NOMO-1 (cell line): ENCODE data around the gene GTPBP4.
A peak's percentile ranks its signal among the peaks of the same experiment; 100 is the strongest.

Experiments
- DNase-seq, 2 experiments: peaks; one replicate each; lab custom pipeline; 2025; ENCODE audit not compliant: unreplicated experiment in 2 of 2; lab: John Stamatoyannopoulos, UW

Gene GTPBP4

DNA sequence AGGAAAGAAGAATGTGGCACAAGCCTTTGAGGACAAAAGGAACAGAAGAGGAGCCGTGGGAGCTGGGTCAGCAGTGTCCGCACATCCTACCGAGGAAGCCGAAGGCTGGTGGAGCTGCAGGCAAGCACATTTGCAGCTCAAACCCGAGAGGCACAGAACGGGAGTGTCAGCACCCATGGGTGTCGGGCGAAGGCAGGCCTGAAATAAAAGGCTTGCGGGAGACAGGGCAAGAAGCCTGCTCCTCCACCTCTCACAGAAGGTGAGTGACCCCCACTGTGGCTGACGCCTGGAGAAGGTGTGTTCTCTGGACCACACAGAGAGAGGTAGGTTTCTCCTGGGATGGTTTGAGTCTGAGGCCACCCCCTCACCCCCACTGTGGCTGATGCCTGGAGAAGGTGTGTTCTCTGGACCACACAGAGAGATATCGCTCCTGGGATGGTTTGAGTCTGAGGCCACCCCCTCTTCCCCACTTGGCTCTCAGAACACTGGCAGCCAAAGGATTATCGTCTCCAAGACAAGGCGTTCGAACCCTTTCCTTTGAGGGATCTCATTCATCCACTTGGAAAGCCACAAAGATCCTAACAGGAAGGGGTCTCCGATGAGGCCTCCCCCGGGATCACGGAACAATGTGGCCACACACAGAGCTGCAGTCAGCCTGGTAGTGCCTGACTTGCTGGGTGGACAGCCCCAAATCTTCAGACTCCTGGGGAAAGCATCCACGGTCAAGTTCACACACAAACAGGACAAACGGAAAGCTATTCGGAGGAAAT, 21.6 kb upstream of the GTPBP4 start:
- no peak for DNase-seq

DNA sequence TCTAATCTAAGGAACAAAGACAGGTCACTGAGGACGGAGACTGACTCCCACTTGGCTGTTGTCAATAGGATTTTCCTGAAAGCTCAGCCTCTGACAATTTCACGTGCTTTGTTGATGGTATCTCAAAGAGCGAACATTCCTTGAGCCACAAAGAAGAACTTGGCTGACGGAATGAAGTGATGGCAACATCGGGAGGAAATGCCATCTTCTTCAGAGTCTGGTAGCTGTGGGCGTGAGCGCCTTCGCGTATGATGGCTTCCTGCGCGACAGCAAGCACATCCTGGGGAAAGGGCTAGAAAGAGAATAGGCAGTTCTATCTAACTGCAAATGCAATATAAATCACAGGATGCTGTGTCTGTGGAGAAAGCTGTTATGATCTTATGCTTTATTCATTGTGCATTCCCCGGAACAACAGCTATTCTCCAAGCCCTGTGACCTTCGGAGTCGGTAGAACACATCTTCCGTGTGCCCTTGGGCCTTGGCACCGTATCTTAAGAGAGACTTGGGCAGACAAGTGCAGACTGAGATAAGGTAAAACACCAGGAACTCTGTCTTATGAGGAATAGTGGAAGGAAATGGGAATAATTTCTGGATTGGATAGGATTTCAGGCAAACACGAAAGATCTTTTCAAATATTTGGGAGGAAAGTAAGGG, 19.6 kb upstream of the GTPBP4 start:
- no peak for DNase-seq

DNA sequence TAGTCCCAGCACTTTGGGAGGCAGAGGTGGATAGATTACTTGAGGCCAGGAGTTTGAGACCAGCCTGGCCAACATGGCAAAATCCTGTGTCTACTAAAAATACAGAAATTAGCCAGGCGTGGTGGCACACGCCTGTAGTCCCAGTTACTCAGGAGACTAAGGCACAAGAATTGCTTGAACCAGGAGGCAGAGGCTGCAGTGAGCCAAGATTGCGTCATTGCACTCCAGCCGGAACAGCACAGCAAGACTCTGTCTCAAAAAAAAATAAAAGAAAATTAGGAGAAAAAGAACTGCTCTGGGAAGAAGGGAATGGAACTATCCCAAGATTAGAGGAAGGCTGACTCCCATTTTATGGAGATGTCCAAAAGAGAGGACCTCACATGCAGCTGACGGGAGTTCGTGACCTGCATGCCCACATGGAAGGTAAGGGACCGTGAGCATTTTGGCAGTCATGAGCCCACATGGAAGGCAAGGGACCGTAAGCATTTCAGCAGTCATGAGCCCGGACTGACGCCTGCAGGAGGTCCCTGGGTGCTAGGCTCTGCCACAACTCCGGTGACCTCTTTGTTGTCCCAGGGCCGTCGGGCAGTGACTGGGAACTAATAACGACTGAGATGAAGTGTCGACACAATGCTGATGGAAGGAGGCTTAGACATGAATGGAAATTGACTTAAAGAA, 18.6 kb upstream of the GTPBP4 start:
- no peak for DNase-seq

DNA sequence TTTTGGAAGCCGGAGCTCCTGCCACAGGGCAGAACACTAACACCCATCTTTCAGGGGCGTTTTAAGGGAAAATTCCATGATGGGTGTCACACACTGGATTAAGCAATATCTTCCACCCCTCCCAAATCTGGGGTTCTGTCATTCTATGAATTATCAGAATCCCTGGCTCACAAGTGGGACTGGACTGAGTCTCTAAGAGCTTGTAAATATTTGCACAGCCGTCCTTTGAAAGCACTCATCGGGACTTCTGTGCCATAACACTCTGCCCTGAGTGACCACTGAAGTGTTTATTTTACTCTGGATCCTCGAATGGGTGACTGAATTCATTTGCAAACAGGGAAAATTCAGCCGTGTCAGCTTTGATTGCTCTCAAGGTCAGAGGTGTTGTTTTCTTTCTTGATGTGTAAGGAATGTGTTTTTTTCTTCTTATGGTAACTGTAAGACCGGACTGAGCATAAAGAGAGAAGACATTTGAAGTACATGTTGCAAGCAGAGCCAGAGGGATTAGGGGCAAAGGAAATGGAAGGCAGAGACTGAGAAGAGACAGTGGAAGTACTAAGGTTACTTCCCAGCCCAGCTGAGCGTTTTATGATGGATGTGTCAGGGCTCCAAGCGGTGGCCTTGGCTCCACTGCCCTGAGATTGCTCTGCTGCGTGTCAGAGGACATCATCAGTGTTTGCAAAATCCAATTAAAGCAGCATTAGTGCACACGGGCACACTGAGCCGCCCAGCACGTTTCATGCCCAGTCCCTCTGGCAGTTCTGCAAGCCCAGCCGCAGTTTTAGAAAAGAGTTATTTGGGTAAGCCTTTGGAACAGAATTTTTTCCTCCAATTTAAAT, 17.7 kb upstream of the GTPBP4 start:
- DNase-seq = no peak

DNA sequence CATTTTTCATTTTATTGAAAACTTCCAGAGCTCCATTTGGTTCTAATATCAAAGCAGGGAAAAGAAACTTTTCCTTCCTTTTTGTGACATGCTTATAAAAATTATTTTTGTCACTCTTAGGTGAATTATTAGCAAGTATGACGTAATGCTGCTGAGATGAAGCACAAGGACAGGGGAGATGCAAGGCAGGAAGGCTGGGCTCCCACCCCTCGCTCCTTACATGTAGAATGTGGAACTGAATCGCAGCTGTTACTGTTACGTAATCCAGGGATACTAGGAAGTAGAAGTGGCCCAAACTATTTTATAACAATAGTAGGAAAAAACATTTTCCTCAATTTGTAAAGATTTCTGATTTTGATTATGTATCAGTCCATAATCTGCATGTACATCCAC, 17.1 kb upstream of the GTPBP4 start:
- peak in 1 of 2 experiments; percentile 30 for DNase-seq

DNA sequence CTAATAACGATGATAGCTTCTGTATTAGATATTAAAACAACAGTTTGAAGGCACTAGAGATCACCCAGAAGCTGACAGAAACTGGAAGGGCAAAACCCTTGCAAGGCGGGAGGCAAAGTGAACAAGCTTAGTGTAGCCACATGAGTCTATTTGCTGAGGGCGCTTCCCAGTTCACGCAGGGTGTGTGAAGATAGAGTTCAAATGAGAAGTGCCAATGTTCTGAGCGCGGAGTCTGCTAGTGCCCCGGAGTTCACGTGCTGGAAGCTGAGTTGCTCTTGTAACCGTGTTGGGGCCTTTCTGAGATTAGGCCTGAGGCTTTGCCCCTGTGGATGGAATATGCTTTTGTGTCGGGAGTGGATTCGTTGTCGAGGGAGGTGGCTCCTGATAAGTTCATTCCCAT, 16.6 kb upstream of the GTPBP4 start:
- no peak for DNase-seq

DNA sequence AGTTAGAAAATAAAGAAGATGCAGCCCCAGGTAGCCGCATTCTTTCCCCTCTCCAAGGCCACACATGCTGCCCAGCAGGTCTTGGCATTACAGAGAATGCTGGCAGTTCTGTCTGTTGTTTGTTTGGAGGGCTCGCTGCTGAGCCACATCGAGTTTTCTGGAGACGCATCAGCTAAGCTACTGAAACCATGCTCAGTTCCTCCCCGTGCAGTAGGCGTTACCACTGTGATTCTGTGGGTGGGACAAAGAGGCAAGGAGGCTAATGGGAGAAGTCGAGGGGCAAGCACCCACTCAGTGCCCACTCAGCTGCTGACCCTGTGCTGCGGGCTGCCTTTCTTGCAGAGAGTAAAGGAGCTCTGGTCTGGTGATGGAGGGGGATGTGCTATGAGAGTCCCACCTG, 15.5 kb upstream of the GTPBP4 start:
- no peak for DNase-seq

DNA sequence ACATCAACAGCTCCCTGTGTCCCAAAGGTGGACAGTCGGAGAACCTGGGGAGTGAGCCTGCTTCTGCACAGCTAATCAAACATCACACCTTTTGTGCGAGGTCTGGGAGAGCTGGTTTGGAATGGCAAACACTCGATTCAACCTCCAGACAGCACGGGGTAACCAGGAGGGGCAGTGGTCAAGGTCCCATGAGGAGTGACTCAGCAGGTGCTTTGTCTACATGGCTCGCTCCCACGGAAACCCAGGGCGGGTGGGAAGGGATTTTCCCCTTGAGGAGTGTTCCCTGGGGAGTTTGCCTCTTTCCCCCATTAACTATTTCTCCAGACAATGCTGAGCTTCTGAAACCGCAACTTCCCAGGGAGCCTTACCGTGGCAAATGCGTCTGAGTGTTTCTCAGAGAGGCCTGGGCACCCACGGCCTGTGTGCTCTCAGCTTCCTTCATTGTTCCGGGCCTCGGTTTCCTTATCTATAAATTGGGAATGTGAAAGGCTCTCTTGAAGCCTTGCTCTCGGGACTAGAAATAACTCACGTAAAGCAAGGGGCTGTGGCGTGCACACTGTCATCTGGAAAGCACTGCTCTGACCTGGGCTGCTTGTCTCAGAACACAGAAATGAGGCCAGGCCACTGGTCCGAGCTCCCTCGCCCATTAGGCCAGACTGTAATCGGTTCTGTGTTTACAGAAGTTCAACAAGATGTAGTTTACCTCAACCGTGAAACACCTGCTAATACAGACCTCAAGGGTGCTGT, 14.0 kb upstream of the GTPBP4 start:
- DNase-seq = no peak

DNA sequence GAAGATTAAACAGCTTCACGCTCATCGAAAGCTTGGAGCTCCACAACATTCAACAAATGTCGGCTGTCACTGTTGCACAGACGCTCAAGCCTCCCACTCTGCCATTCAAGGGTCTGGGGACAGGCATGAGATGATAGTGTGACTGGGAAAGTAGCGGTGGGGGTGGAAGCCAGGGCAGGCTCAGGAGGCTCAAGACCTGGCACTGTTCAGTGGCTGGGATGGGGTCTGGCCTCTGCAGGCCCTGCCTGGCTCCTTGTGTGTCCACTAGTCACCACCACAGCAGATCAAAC, 13.5 kb upstream of the GTPBP4 start:
- DNase-seq = no peak

DNA sequence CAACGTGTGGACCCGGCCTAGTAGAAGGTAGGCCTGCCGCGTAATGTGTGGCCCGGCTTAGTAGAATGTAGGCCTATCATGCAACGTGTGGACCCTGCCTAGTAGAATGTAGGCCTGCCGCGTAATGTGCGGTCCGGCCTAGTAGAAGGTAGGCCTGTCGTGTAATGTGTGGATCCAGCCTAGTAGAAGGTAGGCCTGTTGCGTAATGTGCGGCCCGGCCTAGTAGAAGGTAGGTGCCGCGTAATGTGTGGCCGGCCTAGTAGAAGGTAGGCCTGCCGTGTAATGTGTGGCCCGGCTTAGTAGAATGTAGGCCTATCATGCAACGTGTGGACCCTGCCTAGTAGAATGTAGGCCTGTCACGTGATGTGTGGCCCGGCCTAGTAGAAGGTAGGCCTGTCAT, 11.9 kb upstream of the GTPBP4 start:
- no peak for DNase-seq

DNA sequence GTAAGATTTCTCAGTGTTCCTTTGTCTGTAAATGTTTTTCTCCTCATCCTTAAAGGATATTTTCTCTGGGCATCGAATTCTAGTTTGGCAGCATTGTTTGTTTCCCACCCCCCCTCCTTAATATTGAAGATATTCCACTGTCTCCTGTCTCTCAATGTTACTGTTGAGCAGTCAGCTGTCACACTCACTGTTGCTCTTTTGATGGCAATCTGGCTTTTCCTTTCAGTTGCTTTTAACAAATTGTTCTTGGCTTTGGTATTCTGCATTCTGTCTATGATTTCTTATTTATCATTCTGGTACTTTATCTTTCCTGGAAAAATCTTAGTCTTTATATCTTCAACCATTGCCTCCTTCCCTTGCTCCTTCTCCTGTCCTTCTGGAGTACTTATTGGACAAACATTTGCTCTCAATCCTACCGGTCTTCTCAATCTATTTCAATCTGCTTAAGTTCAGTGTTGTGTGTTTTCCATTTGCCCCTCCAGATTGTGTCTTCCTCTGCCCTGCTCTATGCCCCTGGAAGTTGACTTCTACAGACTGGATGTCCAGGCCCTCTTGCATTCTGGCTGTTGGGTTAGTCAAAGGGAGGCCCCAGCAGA, 9.3 kb upstream of the GTPBP4 start:
- no peak for DNase-seq

DNA sequence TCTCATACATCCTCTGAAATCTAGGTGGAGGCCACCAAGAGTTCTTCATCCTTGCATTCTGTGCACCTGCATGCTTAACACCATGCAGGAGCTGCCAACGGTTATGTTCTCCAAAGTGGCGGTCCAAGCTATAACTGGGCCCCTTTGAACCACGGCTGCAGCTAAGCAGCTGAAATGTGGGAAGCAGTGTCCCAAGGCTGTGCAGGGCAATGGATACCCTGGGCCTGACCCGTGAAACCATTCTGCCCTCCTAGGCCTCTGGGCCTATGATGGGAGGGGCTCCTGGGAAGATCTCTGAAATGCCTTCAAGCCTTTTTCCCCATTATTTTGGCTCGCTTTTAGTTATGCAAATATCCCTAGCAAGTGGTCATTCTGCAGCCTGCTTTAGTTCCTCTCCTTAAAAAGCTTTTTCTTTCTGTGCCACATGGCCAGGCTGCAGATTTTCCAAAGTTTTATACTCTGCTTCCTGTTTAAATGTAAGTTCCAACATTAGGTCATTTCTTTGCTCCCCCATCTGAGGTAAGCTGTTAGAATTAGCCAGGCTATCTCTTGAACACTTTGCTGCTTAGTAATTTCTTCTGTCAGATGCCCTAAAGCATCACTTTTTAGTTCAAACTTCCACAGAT, 7.7 kb upstream of the GTPBP4 start:
- no peak for DNase-seq

DNA sequence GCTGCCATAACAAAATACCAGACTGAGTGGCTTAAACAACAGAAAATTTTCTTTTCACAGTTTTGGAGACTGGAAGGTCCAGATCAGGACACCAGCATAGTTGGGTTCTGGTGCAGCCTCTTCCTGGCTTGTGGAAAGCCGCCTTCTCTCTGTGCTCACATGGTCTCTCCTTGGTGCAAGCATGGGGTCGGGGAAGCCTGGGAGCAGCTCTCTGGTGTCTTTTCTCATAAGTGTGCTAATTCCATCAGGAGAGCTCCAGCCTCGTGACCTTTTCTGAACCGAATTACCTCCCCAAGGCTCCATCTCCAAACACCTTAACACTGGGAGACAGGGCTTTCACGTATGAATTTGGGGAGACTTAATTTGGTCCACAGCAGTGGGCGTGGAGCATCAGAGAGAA, 4.8 kb upstream of the GTPBP4 start:
- no peak for DNase-seq

DNA sequence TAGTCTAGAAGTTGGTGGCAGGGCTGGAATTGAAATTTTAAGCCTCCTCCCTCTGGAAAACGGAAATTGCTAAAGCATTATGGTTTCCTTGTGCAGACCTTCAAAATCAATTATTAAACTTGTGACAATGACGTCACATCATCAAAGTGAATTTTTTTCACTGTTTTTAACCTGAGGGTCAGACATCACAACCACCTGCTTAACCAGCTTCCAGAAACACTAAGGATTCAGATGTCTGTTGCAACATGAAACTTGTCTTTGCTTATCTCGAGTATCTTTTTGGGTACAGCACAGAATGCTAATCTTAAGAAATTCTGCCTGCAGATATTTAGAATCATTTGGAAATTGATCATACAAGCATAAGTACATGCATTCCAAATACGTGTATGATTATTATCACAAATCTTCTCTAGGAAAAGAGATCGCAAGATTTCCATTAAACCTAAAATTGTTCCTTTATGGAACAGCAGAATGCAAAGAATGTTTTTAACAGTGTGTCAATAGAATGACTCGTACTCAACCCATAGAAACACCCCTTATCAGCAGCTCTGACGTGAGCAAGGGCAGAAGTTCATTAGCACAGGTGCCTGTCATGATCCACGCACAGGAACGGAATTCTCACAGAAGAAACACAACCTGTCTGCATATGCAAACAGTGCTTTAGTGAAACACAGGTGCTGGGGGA, 4.1 kb upstream of the GTPBP4 start:
- DNase-seq = no peak

DNA sequence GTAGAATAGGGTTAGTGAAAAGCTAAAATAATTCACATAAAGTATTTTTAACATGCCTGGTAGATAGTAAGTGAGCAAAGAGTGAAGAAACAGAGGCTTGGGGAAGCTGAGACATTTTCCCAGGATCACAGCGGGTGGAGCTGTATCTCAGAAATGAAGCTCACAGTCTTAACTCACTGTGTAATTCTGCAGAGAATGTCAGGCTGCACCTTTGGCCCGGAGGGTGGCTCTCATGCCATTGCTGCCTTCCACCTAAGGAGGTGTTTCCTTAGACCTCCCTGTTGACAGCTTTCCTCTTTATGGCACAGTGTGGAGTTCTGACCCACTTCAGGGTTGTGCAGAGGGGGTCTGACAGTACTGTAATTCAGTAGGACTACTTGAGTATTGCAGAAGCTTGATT, 2.9 kb upstream of the GTPBP4 start:
- no peak for DNase-seq

DNA sequence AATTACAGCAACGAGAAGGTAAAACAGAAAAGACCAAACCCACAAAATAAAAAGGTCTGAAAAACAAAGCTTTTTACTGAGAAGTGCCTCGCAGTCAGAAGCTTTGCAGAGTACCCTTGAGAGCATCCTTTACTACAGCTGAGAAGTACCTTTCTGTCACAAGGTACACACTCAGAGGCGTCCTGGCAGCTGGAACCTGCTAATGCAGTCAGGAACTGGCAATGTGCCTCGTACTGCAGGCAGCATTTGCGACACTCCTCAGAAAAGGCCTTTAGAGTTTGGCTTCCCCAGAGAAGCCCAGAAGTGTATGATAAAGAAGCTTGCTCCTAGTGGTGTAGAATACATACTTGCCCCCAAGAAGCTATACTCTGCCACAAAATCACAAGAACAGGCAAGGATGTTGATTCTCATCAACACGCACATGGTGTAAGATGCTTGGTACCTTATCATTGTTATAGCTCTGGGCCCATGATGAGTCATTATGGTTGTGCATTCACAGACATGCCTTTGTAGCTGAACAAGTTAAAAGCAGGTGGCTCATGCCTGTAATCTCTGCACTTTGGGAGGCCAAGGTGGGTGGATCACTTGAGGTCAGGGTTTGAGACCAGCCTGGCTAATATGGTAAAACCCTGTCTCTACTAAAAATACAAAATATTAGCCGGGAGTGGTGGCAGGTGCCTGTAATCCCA, 2.0 kb upstream of the GTPBP4 start:
- no peak for DNase-seq

DNA sequence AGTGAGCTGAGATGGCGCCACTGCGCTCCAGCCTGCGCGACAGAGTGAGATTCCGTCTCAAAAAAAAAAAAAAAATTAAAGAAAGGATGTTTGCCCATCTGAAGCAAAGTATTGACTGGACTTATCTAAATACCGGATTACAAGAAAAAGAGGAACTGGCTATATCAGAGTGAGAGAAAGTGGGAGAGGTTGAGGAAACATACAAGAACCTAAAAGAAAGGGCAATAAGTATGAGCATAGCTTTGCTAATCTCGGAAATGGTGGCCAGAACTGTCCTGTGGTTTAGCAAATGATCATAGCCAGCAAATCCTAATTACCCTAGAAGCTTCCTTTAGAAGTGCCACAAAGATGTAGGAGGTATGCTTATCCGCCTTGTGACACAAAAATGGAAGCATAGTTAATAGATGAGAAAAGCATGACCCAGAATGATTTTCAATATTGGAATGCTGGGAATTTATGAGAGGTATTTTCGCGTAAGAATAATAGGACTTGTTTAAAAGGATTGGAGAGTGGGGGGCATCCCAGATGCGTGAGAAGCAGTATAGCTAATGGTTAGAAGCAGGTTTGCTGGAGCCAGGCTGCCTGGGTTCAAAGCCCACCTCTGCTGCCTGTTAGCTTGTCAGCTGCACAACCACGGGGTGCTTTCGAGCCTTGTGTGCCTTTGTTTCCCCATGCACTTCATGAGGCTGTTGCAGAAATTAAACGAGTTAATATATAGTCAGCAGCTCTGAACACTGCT, 1.2 kb upstream of the GTPBP4 start:
- peak; percentile 20 to 60 for DNase-seq

DNA sequence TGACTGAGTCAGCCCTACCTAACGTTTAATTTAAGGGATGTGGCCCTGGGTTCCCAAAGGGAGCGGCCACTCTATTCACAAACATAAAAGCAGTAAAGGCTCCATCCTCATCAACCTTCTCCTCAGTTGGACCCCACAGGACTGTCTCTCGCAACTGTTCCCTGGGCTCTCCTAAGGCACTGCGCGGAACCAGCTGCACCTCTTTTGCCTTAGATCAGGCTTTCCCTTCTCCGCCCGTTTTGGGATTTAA, 689 bp upstream of the GTPBP4 start:
- DNase-seq = no peak
